Mesothelial cell of epicardium (in vitro differentiated cells): Measurements from ENCODE around the gene ADD3. TPM values are rescaled to one million over a fixed set of nuclear protein-coding genes. Genes with fewer than 3 reads are reported as not detected.
A peak's percentile ranks its signal among the peaks of the same experiment; 100 is the strongest.
"Not testable (repeated sequence)": the region's sequence is repeated elsewhere in the genome, so short reads cannot be mapped to it uniquely, and the experiment has no call there.

ENCODE experiments used
- DNase-seq, 2 experiments: peaks; one replicate each; pipeline ENCODE4 v3.0.0; 2021; ENCODE audit warnings: low spot score in 2 of 2; ENCODE audit not compliant: unreplicated experiment in 2 of 2
- H3K27ac Mint-ChIP-seq: 2 replicates; pipeline ENCODE4 v1.8.0; 2021; ENCODE audit warnings: mixed read lengths
- H3K27me3 Mint-ChIP-seq: 2 replicates; pipeline ENCODE4 v1.8.0; 2021; ENCODE audit warnings: low read depth, mixed read lengths
- H3K36me3 Mint-ChIP-seq: 2 replicates; pipeline ENCODE4 v1.8.0; 2021; ENCODE audit warnings: mixed read lengths
- H3K4me1 Mint-ChIP-seq: 2 replicates; pipeline ENCODE4 v1.8.0; 2021; ENCODE audit warnings: mixed read lengths
- H3K4me3 Mint-ChIP-seq: 2 replicates; pipeline ENCODE4 v1.8.0; 2021; ENCODE audit warnings: mild to moderate bottlenecking, moderate library complexity, mixed read lengths
- H3K9me3 Mint-ChIP-seq: 2 replicates; pipeline ENCODE4 v1.8.0; 2021; ENCODE audit warnings: mixed read lengths
- total RNA-seq: library from RNA; stranded (reverse); gene quantifications from 3 replicates; pipeline ENCODE4 v1.2.1, GENCODE V29; 2021
- TF ChIP-seq, protein P1 (sequence below): fragments of 200-600 bp; sonication (generic); IDR thresholded peaks from one replicate; pipeline ENCODE4 v1.5.0; 2021; ENCODE audit warnings: antibody characterized with exemption; ENCODE audit not compliant: unreplicated experiment

The ADD3 gene
- total RNA-seq, 1 donor from 2014 or later, result 104 TPM

GRCh38 chr10:110048781-110049180 is 41.0 kb downstream of the ADD3 start:
- no peak overlapping the region for H3K4me3 Mint-ChIP-seq
- H3K27me3 Mint-ChIP-seq, result no peaks in the 10 kb centered on the region
- no peak for DNase-seq
- peaks cover 23% of the 10 kb centered on the region for H3K36me3 Mint-ChIP-seq
- peaks cover 15% of the 10 kb centered on the region for H3K9me3 Mint-ChIP-seq
- TF ChIP-seq, protein P1, sequence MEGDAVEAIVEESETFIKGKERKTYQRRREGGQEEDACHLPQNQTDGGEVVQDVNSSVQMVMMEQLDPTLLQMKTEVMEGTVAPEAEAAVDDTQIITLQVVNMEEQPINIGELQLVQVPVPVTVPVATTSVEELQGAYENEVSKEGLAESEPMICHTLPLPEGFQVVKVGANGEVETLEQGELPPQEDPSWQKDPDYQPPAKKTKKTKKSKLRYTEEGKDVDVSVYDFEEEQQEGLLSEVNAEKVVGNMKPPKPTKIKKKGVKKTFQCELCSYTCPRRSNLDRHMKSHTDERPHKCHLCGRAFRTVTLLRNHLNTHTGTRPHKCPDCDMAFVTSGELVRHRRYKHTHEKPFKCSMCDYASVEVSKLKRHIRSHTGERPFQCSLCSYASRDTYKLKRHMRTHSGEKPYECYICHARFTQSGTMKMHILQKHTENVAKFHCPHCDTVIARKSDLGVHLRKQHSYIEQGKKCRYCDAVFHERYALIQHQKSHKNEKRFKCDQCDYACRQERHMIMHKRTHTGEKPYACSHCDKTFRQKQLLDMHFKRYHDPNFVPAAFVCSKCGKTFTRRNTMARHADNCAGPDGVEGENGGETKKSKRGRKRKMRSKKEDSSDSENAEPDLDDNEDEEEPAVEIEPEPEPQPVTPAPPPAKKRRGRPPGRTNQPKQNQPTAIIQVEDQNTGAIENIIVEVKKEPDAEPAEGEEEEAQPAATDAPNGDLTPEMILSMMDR, result no peak
- peaks cover 2% of the 10 kb centered on the region for H3K4me1 Mint-ChIP-seq
- no peak overlapping the region for H3K27ac Mint-ChIP-seq

GRCh38 chr10:110049889-110050591 is 42.3 kb downstream of the ADD3 start:
- H3K27ac Mint-ChIP-seq, H3K4me1 Mint-ChIP-seq, DNase-seq, H3K27me3 Mint-ChIP-seq, H3K4me3 Mint-ChIP-seq: not testable (repeated sequence)
- Mint-ChIP-seq H3K9me3 (peaks cover 15% of the 10 kb centered on the region), H3K36me3 (peaks cover 23% of the 10 kb centered on the region)

- no peak for DNase-seq
- peak overlapping the region; percentile 45 for H3K27ac Mint-ChIP-seq
- H3K4me1 Mint-ChIP-seq, result peaks cover 17% of the 10 kb centered on the region
- H3K4me3 Mint-ChIP-seq, result no peak overlapping the region
- peaks cover 23% of the 10 kb centered on the region for H3K36me3 Mint-ChIP-seq
- no peaks in the 10 kb centered on the region for H3K27me3 Mint-ChIP-seq
- TF ChIP-seq, protein P1, result no peak
- peaks cover 15% of the 10 kb centered on the region for H3K9me3 Mint-ChIP-seq
Measured at GRCh38 chr10:110051487-110051886, 43.7 kb downstream of the ADD3 start.

GRCh38 chr10:110052916-110053315 is 45.1 kb downstream of the ADD3 start:
- Mint-ChIP-seq H3K27ac (peak overlapping the region; percentile 21), H3K9me3 (peaks cover 15% of the 10 kb centered on the region), H3K36me3 (peaks cover 18% of the 10 kb centered on the region), H3K4me1 (peaks cover 28% of the 10 kb centered on the region), H3K4me3 (no peak overlapping the region), H3K27me3 (no peaks in the 10 kb centered on the region)
- TF ChIP-seq, protein P1, result no peak
- DNase-seq, result no peak

GRCh38 chr10:110056822-110057221 is 49.0 kb downstream of the ADD3 start:
- no peak for DNase-seq
- no peak overlapping the region for H3K4me3 Mint-ChIP-seq
- H3K27me3 Mint-ChIP-seq, result no peaks in the 10 kb centered on the region
- TF ChIP-seq, protein P1, result no peak
- no peaks in the 10 kb centered on the region for H3K9me3 Mint-ChIP-seq
- peak overlapping the region; percentile 9 for H3K27ac Mint-ChIP-seq
- H3K36me3 Mint-ChIP-seq, result no peaks in the 10 kb centered on the region
- H3K4me1 Mint-ChIP-seq, result peaks cover 45% of the 10 kb centered on the region

DNA sequence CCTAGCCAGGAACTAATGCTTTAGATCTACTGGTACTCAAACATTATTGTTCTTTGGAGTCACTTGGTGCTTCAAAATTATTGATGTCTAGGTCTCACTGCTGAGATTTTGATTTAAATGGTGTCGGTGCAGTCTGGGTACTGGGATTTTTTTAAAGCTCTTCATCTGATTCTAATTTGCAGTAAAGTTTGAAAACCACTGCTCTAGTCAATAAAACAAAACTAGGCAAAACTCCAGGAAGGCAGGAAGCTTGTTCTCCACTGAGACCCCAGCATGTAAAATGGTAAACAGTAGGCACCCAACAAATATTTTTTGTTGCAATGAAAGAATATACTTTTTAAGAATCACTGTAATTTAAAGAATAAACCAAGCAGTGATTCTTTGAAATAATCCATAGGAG is 49.7 kb downstream of the ADD3 start:
- Mint-ChIP-seq H3K9me3 (no peaks in the 10 kb centered on the region), H3K27me3 (no peaks in the 10 kb centered on the region), H3K36me3 (no peaks in the 10 kb centered on the region), H3K4me3 (no peak overlapping the region), H3K27ac (peak overlapping the region; percentile 9), H3K4me1 (peaks cover 45% of the 10 kb centered on the region)
- DNase-seq, result no peak
- TF ChIP-seq, protein P1, result no peak
